ENCODE measurements around the gene CMPK2.

Gene CMPK2

DNA sequence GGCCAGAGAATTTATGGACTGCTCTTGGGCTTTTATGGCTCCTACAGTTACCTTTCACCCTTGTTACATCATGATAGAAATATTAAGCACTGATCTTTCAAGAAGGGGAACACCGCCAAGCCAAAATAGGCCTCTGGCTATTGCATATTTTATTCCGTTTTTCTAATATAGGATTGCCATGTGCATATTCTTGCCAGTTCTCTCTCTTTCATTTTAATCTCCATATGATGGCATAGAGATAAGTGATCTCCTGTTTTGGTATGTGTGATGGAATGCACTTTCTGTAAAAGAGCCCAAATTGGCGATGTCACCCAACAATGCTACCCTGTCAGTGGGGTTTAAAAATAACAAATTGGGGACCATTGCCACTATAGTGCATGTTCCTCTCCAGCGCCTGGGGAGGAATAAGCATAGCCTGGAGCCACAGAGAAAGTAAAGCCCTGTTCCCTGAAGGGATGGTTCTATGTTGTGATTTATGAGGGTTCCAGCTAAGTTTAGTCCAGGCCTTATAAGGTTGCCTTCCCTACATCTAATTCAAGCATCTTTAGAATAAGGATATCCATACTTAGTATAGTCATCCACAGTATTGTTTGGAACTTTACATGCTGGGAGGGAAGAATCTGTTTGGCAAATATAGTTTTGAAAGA, 26.9 kb downstream of the CMPK2 start:
- no peak for DNase-seq

DNA sequence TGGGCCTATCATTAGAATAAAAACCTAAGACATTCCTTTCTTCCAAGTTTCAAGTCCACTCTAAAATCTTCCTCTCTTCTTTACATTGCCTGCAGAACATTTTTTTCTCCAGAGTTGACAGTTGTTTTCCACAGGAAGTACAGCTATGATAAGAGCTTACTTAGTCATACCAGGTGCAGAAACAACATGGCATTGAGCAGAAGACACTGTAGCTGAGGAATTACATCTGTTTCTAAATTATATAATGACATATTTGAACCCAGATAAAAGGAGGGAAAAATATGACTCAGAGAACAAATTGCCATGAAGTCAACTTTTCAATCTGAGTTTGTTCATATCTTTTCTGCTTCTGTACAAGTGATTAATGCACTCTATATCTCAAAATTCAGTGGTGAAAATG, 30.2 kb downstream of the CMPK2 start:
- no peak for DNase-seq

DNA sequence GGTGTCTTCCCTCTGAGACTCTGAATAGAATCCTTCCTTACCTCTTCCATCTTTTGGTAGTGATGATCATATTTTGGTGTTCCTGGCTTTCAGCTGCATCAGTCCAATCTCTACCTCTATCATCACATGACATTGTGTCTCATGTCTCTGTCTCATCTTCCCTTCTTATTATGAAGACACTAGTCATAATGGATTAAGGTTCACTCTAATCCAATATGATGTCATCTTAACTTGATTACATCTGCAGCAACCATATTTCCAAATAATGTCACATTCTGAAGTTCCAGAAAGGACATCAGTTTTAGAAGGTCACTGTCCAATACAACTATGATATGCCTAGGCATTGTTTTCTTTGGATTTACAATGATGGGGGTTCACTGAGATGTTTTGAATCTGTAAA, 31.5 kb downstream of the CMPK2 start:
- no peak for DNase-seq

DNA sequence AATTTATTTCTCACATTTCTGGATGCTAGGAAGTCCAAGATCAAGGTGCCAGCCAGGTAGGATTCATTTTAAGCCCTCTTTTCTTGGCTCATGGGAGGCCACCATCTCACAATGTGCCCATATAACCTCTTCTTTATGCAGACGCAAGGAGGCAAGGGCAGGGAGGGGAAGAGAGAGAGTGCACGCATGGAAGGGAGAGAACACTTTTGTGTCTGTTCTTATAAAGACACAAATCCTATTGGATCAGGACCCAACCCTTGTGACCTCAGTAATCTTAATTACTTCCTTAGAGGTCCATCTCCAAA, 32.5 kb downstream of the CMPK2 start:
- DNase-seq, result no peak

DNA sequence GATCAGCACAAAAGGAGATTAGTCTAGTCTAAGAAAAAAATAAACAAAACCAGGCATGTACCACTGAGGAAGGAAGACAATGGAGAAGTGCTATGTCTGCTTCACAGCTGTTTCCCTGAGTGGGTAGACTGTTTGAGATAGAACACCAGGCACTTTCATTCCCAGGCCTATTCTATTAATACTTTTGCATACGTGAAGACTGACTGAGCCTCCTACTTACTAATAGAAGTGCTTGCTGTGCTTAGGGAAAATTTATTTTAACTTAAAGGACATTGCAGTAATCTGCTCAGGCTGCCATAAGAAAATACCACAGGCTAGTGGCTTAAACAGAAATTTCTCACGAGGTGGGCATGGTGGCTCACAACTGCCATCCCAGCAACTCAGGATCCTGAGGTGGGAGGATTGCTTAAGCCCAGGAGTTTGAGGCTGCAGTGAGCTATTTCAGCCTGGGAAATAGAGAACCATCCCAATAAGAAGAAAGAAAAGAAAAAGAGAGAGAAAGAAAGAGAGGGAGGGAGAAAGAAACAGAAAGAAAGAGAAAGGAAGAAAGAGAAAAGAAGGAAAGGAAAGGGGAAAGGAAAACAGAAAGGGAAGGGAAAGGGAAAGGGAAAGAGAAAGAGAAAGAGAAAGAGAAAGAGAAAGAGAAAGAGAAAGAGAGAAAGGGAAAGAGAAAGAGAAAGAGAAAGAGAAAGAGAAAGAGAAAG, 33.0 kb downstream of the CMPK2 start:
- DNase-seq, result no peak

DNA sequence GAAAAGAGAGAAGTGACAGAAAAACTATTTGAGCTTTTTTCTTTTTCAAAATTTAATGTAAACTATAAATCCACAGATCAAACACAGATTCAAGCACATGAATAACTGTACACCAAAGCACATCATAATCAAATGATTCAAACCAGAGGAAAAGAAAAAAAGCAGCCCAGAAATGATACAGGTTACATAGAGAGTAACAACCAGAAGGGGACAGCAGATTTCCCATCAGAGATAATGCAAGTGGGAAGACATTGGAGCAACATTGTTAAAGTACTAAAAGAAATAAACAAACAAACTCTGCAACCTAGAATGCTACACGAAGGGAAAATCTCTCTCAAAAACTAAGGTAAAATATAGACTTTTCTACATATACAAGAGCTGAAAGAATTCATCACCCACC, 34.5 kb downstream of the CMPK2 start:
- no peak for DNase-seq

DNA sequence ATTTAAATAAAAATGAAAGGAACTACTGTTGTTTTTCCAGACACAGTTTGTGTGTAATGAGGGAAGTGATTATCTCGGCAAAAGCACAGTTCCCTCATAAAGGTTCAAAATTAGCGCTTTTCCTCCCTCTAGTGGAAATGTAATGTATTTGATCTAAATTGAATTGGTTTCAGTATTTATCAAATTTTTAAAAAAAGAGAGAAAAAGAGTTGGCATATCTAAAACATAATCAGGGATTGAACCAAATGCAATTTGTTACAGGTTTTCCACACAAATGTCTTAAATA, 37.5 kb downstream of the CMPK2 start:
- peak; percentile 22 to 71 for DNase-seq

DNA sequence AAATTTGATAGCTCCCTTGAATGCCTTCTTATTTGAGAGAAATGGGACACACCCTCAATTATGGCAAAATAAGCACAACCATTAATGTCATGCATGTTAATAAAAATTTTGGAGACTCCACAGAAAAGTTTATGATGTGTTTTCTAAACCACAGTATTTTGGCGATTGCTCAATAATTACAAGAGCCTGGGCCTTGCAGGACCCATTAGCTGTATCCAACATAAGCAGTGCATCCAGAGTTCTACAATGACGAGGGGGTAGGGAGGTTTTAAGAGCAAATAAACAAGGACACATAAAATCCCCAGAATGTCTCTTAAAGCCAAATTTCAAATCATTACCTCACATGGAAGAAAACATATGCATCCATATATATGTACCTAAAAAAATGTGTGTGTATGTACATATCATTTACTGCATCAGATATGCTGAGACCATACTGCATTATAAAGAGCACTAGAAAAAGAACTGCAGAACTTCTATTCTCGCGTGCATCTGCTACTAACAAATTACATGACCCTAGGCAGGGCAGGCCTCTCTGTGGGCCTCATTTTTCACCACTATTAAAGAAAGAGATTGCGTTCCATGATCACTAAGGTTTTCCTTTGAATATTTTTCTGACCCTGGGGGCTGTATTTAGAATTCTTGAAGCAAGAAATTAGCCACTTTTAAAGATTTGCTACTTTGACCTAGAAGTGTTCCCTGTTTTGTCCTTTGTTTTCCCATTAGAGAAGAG, 38.0 kb downstream of the CMPK2 start:
- DNase-seq, result no peak

DNA sequence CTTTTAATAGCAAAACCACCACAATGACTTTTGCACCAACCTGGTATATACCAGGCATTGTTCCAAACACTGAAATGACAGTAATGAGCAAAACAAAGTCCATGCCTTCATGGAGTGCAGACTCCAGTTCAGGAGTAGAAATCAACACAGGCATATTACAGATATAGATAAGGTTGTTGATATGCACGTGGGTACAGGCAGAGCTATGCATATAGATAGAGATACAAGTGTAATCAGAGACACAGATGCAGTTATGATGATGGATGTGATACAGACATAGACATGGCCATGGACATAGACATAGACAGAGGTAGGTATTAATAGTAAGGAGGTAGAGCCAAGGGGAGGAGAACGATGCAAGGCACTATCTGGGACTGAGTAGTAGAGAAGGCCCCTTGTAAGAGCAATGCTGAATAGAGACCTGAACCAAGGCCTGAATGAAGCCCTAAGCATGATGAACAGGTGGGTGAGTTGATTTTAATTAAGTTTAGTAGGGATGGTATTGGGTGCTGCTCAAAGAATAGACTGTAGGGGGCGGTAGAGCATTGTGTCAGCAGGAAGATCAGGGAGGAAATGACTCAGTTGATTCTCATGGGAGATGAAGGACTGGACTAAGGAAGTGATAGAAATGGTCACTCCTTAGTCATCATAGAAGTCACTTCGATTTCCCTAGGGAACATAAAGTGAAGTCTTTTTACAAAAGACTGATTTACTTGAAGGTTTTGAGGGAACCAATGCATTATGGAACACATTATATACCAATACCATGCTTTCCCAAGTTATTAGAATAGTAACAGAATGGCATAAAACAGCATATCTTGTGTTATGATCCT, 39.4 kb downstream of the CMPK2 start:
- DNase-seq, result peak in 1 of 2 experiments; percentile 43

DNA sequence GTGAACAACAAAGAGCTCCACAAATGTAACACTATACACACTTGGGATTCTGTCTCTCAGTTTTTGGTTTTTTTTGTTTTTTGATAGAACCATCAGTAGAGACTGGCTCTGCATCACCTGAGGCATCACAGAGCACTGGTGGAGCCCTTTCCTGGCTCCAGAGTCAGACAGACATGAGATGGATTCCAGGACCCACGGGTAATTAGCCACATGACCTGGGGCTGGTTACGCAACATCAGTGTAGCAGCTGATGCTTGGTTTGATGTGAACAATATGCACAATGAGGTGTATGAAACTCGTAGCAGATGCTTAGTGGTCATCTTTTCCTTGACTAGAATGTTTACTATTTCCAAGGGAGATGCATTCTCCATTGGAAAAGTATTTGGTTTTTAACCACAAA, 40.7 kb downstream of the CMPK2 start:
- DNase-seq, result peak in 1 of 2 experiments; percentile 18

DNA sequence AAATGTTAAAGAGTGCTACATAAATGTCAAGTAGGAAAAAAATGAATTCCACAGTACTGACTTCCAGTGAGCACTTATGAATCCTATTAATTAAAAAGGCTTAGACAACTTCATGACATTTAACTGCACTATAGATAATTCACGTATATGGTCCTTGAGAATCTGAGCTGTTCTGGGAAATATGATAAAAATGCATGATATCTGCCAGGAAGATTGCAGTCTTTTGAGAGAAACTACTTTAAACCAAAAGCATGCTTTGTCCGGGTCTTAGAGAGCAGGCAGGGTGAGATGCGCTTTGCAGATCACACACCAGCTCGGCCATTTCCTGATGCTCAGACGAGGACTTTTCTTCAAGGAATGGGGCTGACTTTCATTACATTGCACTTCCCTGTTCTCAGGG, 42.6 kb downstream of the CMPK2 start:
- DNase-seq, result no peak

DNA sequence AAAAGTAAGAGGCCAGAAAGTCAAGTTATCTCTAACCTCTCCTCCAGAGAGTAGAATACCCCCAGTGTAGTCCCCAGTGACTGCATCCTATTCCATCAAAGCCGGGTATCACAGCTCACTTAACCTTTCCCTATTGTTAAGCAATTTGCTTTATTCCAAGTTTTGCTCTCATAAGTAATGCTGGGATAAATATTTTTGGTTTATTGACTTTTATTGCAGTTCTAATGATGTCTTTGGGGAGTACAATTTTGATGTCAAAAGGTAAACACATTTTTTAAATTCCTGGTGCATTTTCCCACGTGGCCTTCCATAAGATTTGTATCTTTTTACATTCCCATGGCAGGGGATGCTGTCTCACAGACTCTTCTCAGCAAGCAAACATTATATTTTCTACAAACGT, 43.3 kb downstream of the CMPK2 start:
- DNase-seq, result no peak

DNA sequence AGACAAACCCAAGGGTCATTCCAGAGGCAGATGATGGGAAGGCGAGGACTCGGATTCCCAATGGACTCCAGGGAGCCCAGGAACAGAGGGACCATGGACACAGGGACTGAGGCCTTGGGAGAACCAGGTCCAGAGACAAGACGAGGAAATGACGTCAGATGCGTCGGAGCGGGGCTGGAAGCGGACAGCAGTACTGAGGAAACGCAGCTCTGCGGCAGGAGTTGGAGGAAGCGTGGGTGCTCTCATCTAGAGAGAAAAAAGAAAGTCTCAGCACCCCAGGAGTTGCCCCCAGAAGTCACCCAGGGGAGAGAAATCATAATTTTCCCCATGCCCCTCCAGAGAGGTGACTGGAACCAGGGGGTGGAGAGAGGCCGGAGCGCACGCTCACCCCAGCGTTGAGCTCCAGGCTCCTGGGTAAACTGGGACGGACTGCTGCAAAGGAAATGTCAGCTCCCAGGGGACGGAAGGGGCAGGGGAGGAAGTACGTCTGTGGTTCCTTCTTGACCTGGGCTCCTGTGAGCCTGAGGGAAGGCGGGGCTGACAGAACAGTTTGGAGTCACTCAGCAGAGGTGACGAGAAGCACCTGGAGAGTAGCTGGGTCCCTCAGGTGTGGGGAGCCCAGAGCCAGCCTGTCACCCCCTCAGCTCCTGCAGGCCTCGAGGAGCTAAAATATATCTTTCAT, 44.7 kb downstream of the CMPK2 start:
- no peak for DNase-seq

DNA sequence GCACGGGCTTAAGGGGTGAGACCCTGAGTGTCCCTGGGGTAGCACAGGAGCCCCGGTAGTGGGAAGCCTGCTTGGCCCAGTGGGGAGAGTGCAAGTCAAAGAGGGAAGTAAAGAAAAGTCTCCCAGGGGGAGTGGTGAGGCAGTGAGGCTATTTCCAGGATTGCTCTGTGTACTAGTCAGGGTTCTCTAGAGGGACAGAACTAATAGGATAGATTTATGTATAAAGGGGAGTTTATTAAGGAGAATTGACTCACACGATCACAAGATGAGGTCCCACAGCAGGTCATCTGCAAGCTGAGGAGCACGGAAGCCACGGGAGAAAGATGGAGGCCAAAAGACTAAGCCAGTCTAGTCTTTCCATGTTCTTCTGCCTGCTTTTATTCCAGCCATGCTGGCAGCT, 45.5 kb downstream of the CMPK2 start:
- no peak for DNase-seq

DNA sequence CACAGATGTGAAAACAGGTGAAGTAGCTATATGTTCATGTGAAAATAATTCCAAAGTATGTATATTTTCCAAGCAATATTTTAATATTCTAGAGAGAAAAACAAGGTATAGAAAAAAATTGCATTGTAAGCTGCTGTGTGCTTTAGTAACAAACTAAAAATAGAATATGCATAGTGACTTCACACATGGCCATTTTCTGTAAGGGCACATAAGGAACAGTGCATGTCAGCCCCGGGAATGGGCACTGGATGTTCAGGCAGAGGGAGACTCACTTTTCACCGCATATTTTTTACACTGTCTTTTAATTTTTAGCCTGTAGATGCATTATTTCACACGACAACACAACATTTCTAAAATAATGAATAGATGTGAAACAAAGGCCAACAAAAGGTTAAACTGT, 46.0 kb downstream of the CMPK2 start:
- no peak for DNase-seq

DNA sequence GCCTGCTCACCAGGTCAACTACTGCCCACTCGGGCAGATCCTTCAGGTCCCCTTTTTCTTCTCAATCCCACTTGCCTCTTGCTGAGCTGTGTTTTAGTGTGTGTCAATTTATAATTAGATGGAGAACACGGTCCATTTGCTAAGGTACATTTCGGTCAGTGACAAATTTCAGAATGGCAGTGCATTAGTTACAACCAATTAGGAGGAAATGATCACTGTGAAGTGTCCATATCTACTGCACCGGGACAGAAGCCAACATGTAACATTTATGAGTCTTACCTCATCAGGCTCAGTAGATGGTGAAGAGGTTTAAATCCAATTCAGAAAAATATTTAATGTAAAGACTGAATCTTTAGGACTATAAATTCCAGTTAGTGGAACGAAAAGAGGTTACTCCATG, 47.7 kb downstream of the CMPK2 start:
- DNase-seq, result no peak

DNA sequence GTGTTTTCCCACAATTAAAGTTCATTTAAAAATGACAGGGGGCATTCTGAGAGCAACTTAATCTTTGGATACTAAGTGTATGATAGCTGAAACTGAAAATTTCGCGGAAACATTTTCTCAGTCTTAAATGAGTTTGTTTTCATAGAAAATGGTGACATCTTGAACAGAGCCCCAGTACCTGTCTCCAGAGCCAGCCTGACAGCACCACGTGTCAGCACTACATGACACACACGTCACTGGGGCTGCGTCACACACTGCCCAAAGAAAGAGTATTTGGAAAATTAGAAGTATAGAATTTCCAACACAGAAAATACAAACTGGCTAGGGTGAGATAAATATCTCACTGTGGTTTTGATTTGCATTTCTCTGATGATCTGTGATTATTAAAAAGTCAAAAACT, 50.8 kb downstream of the CMPK2 start:
- no peak for DNase-seq

DNA sequence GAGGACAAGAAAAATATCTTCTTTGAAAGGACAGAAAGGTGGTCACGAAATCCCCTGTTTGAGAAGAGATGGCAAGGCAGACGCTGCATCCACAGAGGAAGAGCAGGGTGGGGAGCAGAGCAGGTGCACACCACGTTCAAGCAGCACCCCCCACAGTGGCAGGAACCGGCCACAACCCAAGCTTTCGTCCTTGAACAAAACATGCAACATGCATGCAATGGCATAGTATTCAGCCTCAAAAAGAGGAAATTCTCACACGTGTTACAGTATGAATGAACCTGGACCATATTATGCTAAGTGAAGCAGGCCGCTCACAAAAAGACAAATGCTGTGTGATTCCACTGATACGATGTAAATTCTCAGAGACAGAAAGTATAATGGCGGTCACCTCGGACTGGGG, 51.4 kb downstream of the CMPK2 start:
- DNase-seq, result no peak

DNA sequence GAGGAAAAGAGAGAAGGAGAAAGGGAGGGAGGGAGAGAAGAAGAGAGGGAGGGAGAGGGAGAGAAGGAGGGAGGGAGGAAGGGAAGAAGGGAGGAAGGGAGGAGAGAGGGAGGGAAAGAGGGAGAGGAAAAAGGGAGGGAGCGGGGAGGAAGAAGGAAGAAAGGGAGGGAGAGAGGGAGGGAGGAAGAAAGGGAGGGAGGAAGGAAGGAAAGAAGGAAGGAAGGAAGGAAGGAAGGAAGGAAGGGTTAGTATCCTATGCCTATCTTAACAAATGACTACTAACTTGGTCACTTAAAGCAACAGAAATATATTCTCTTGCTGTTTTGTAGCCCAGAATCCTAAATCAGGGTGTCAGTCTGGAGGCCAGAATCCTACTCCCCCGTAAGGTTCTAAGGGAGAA, 52.1 kb downstream of the CMPK2 start:
- DNase-seq, result no peak

DNA sequence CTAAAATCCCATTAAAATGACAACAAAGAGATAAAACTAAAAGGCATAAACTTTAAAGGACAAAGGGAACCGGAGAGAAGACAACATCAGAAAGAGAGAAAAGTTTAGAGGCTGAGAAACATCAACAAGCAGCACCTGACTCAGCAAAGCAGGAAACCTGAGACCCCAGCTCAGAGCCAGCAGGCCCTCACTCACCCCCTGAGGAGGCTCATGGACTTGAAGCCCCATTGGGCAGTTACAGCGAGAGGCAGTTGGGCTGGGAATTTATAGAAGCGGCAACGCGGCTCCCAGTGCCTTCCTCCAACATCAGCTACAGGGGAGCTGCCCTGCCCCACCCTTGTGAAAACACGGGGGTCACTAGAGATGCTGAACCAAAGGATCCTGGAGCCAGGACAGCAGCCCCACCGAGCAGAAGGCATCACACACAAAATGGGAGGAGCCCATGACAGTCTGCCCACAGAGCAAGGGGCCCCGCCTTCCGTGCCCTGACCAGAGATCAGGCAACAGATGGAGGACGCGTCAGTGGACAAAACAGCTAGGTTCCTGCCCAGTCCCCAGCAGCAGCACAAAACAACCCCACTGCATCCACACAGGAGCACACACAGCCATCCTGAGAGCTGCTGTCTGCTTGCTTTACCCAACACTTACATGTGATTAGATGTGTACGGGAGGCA, 52.7 kb downstream of the CMPK2 start:
- no peak for DNase-seq

DNA sequence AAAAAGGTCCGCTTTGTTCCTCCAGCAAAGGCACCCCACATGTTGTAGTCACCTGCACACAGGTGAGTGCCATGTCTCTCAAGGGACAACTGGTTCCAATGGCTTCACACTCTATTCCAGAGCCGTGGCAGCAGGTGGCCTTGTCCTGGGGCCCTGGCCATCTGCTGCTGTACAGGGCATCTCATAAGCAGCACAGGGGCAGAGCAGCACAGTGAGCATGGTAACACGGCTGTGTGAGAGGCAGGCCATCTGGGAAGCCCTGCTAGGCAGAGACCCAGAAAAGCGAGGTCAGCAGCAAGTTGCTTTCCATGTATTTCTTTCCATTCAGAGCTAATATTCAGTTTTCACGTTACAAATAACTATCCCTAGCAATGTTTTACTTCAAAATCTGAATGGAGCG, 54.7 kb downstream of the CMPK2 start:
- no peak for DNase-seq

DNA sequence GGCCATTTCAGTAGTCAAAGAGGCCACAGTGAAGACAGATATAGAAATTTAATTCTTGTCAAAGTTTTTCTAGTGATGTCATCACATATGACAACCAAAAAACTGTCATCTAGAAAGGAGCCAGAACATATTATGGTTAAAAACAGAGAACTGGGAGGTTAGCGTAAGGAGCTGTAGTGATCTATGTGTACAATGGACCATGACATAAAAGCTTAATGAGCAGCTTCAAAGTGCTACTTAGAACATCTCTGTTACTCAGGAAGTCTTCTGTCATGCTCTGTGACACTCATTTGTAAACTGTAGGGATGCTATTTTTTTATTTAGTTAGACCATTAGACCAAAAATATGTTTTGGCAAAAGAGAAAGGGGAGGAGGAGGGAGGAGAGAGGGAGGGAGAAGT, 57.3 kb downstream of the CMPK2 start:
- no peak for DNase-seq

DNA sequence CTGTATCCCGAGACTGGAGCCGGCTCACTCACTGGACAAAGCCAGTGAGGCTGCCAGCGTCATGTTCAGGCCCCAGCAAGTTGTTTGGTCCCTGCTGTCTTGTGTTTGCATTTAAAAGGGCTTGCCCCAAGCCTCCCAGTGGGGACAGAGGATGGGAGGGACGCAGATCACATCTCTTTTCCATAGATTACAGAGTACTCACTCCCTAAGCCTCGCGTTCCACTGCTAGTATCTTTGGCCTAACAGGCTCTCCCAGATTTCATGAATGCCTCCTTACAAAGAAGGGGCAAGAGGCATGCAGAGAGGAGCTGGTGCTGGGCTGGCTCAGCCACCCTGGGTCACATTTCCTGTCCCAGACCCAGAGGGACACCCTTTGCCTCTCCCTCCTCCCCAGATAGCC, 59.1 kb downstream of the CMPK2 start:
- no peak for DNase-seq
